ENCODE measurements around the gene RRAGC. TPM values are rescaled to one million over a fixed set of nuclear protein-coding genes. Genes with fewer than 3 reads are reported as not detected.

Gene RRAGC, protein sequence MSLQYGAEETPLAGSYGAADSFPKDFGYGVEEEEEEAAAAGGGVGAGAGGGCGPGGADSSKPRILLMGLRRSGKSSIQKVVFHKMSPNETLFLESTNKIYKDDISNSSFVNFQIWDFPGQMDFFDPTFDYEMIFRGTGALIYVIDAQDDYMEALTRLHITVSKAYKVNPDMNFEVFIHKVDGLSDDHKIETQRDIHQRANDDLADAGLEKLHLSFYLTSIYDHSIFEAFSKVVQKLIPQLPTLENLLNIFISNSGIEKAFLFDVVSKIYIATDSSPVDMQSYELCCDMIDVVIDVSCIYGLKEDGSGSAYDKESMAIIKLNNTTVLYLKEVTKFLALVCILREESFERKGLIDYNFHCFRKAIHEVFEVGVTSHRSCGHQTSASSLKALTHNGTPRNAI
- total RNA-seq (2022; extraction: Qiagen RNA extraction; ENCODE audit: low read depth): 23.0 to 31.7 TPM (median 27.5 TPM) in 5 replicates

DNA sequence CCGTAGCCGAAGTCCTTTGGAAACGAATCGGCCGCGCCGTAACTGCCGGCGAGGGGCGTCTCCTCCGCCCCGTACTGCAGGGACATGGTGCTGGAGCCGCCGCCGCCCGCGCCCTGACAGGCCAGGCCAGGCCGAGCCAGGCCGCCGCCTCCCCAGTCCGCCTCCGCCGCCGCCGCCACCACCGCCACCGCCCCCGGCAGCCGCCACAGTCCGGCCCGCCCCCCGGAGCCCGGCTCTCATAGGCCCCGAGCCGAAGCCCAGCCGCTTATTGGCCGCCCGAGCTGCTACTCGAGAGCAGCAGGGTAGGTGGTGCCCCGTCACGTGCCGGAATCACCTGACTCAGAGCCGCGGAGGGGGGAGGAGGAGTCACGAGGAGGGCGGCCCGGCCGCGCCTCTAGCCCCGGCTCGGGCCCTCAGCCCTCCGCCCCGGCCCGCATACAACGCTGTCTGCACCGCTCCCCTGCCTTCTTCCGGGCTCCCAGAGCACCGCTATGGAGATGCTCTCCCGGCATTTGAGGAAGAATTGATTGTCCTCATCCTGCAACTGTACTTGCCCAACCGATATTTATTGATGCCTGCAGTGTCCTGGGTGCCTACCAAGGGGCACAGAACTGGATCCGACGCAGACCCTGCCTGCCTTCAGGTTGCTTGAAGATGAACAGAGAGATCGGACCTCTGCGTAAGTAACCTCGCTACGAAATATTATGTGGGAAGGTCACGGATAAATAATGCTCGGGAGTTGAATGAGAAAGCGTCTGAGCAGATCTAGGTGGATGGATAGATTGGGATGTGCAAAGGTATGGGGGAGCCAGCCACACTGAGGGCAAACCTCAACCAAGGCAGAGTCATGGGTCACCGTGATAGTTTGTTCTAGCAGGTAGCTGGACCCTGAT lies at the start of gene RRAGC:
RRAGC (minus strand) TSS at position 212 of the 893 bp plus-strand sequence; CDS start at position 86, 126 bp downstream.

DNA sequence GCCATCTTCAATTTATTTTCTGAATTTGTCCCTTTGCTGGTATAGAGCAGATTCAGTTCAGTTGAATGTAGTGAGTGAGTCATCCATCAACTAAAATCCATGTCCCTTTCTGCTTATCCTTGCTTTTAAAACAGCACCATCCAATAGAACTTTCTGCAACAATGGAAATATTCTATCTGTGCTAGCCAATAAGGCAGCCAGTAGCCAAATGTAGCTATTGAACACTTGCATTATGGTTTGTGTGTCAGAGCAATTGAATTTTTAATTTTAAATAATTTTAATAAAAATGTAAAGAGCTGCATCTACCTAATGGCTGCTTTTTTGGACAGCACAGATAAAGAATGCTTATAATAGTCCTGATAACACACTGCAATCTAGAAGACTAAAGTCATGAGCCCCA lies 21.9 kb upstream of the RRAGC start, which contains the start of gene GJA9:
GJA9 (minus strand) TSS at position 101 of the 400 bp plus-strand sequence. CDS start 5,489 bp downstream, outside the sequence.

DNA sequence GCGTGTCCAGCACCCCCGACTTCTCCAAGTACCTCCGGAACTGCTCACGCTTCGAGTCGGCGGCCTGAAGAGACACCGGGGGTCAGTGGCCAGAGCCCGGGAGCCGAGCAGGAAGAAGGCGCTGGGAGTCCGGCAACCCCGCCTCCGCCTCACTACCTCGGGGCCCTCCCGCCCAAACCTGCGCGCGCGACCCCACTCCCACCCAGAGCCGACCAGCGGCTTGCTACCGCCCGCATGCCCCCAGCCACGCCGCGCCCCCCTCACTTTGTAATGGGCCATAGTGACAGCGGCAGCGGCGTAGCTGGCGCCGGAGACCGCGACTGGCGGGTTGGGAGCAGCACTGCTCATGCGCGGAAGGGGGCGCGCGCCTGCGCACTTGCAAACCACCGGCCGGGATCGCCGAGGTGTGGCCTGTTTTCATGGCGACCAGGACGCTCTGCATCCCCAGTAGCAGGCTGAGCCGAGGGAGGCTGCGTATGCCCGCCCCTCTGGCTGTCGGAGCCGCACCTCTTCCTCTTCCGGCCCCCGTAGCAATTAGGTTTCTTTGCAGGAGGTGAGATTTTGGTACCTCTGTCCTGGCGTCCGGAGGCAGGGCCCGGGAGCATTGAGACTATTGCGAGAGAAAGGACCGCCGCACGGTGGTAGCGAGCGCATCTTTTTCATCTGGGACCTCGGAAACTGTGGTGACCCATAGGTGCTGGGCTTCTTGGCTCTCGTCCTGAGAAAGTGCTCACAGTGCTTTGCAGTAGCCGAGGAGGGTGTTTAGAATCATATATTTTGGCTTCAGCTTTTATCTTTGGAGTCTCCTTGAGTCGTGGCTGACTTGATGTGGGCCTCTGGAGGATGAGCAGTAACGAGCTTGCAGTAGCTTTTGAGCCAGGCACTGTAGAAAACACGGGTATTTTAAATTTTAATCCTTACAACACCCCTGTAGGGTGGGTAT lies 13.7 kb upstream of the RRAGC start, which contains the start of gene MYCBP:
MYCBP (minus strand) TSS at position 322 of the 943 bp plus-strand sequence; CDS start at position 279, 43 bp downstream.

Other genes starting within 250 kb of the RRAGC start
- 17.0 to 25.3 TPM (median 22.1 TPM) in 5 replicates for gene MYCBP, start 13.6 kb upstream of the RRAGC start, total RNA-seq (2022; extraction: Qiagen RNA extraction; ENCODE audit: low read depth)
- 0.06 TPM in 1 of 5 replicates, not detected in the others for gene GJA9, start 21.8 kb upstream of the RRAGC start, total RNA-seq (2022; extraction: Qiagen RNA extraction; ENCODE audit: low read depth)
- 1.9 to 3.1 TPM (median 2.2 TPM) in 5 replicates for gene RHBDL2, start 82.1 kb upstream of the RRAGC start, total RNA-seq (2022; extraction: Qiagen RNA extraction; ENCODE audit: low read depth)
- 40.0 to 44.4 TPM (median 43.8 TPM) in 5 replicates for gene AKIRIN1, start 131.5 kb upstream of the RRAGC start, total RNA-seq (2022; extraction: Qiagen RNA extraction; ENCODE audit: low read depth)
- 408 to 535 TPM (median 439 TPM) in 5 replicates for gene NDUFS5, start 166.6 kb upstream of the RRAGC start, total RNA-seq (2022; extraction: Qiagen RNA extraction; ENCODE audit: low read depth)

All from A549 treated with CpdA at 1 μM for 4 hours (cell line).